ENCODE data around the gene MS4A6E. TPM values are rescaled to one million over a fixed set of nuclear protein-coding genes. Genes with fewer than 3 reads are reported as not detected.

The MS4A6E gene, protein sequence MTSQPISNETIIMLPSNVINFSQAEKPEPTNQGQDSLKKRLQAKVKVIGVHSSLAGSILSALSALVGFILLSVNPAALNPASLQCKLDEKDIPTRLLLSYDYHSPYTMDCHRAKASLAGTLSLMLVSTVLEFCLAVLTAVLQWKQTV
- total RNA-seq (2022; extraction: Qiagen RNA extraction): not detected in 5 replicates

GRCh38 chr11:60326955-60327354, at the start of gene MS4A6E:
MS4A6E (plus strand) TSS chr11:60327255; CDS start chr11:60334896, 7,641 bp downstream.

DNA sequence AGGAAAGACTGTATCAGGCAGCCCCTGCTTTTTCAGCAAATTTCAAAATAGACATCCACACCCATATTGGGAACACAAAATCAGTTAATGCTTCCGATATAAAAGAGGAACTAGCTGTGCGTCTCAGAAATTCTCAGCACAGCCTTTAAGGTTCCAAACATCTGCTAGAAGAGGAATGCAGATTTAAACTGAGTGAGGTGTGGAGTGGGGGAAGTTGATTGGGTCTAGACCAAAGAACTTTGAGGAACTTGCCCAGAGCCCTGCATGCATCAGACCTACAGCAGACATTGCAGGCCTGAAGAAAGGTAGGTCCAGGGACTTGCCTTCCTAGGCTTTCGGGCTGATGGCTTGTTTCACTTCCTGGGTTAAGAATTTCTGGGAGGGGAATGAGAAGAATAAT, 46.6 kb upstream of the MS4A6E start, which contains the start of gene MS4A4A:
TSS of gene MS4A4A (plus strand) at position 255 of the 400 bp plus-strand sequence. CDS start at position 265, 10 bp downstream.

GRCh38 chr11:60378354-60378753, 51.3 kb downstream of the MS4A6E start, which contains the start of gene MS4A7:
MS4A7 (plus strand) TSS chr11:60378532; CDS start chr11:60383142, 4,610 bp downstream.

Other genes starting within 250 kb of the MS4A6E start
- gene MS4A2, start 238.6 kb upstream of the MS4A6E start, total RNA-seq (2022; extraction: Qiagen RNA extraction): not detected in 5 replicates
- gene MS4A6A, start 144.2 kb upstream of the MS4A6E start, total RNA-seq (2022; extraction: Qiagen RNA extraction): not detected in 5 replicates
- not detected in 5 replicates for gene MS4A4E, start 84.1 kb upstream of the MS4A6E start, total RNA-seq (2022; extraction: Qiagen RNA extraction)
- gene MS4A4A, start 46.6 kb upstream of the MS4A6E start, total RNA-seq (2022; extraction: Qiagen RNA extraction): not detected in 5 replicates
- gene MS4A7, start 51.3 kb downstream of the MS4A6E start, total RNA-seq (2022; extraction: Qiagen RNA extraction): not detected in 5 replicates
- gene MS4A14, start 69.2 kb downstream of the MS4A6E start, total RNA-seq (2022; extraction: Qiagen RNA extraction): not detected in 5 replicates
- not detected in 5 replicates for gene MS4A5, start 102.3 kb downstream of the MS4A6E start, total RNA-seq (2022; extraction: Qiagen RNA extraction)
- not detected in 5 replicates for gene MS4A1, start 128.6 kb downstream of the MS4A6E start, total RNA-seq (2022; extraction: Qiagen RNA extraction)
- not detected in 5 replicates for gene MS4A12, start 165.5 kb downstream of the MS4A6E start, total RNA-seq (2022; extraction: Qiagen RNA extraction)
- gene MS4A13, start 188.1 kb downstream of the MS4A6E start, total RNA-seq (2022; extraction: Qiagen RNA extraction): not detected in 5 replicates

All from A549 treated with AZD2906 at 1 μM for 4 hours (cell line).